K562 (cell line): ENCODE results near the gene DDR1. TPM values are rescaled to one million over a fixed set of nuclear protein-coding genes. Genes with fewer than 3 reads are reported as not detected.
A peak's percentile ranks its signal among the peaks of the same experiment; 100 is the strongest.

Experiments used
- ATAC-seq: fragments of 200-7000 bp; cut with Tn5 transposase; 3 replicates; pipeline ENCODE4 v1.9.1; 2020; ENCODE audit warnings: moderate library complexity
- BruUV-seq: library from RNA; stranded (reverse); fragments of 400-500 nt; replicated peaks from 2 replicates; lab custom pipeline; 2021; lab: Mats Ljungman, UMichigan
- CTCF ChIA-PET: fragments of 300-600 bp; formaldehyde crosslinking; extraction: SDS; loops from one replicate; lab custom pipeline; 2021; ENCODE audit warnings: low intra/inter-chr PET ratio; lab: Yijun Ruan, JAX
- POLR2A ChIA-PET: fragments of 300-600, 350-650 bp; sonication (Branson Sonifier 250); formaldehyde crosslinking; extraction: SDS; loops from one replicate; lab custom pipeline; 2021; ENCODE audit warnings: antibody characterized with exemption, inconsistent platforms; lab: Yijun Ruan, JAX
- DNase-seq, 4 experiments: peaks; one replicate each; pipeline versions ENCODE4 v3.0.0 to v3.0.0-alpha.2; 2011 to 2018; ENCODE audit warnings: low spot score in 3 of 4, mixed read lengths in 3 of 4; ENCODE audit errors: extremely low read depth in 1 of 4
- FAIRE-seq: peaks from 2 replicates; lab custom pipeline; 2011; peaks lifted over from hg19 to GRCh38; lab: Jason Lieb, UNC
- H2AFZ ChIP-seq: 2 replicates; pipeline ENCODE4 v1.6.0; 2011; ENCODE audit warnings: low read depth, low read length, control low read depth, inconsistent platforms
- H3K27ac ChIP-seq: fragments of 200-600 bp; 3 replicates; pipeline ENCODE4 v1.8.0; 2011; ENCODE audit warnings: low read depth, mild to moderate bottlenecking, control low read depth, inconsistent platforms, low read length, moderate library complexity, mixed read lengths; ENCODE audit errors: extremely low read depth
- H3K27me3 ChIP-seq, 2 experiments: fragments of 300-600 bp in 1 of 2; 2 replicates in 1 of 2; 3 replicates in 1 of 2; pipeline versions ENCODE4 v1.6.0 to v1.8.0; 2011; ENCODE audit warnings: inconsistent platforms in 2 of 2, low read length in 2 of 2, mild to moderate bottlenecking in 1 of 2, mixed read lengths in 1 of 2, moderate library complexity in 1 of 2; ENCODE audit not compliant: control insufficient read depth in 2 of 2, insufficient read depth in 2 of 2
- H3K36me3 ChIP-seq: fragments of 300-600 bp; 3 replicates; pipeline ENCODE4 v1.8.0; 2011; ENCODE audit warnings: mild to moderate bottlenecking, low read length, inconsistent platforms; ENCODE audit not compliant: control insufficient read depth, insufficient read depth
- H3K4me1 ChIP-seq, 2 experiments: fragments of 200-600 bp in 1 of 2; replicated peaks in 1 of 2; 2 replicates in 1 of 2; 3 replicates in 1 of 2; pipeline versions ENCODE4 v1.5.1 to v1.8.0; 2011; ENCODE audit warnings: inconsistent platforms in 2 of 2, low read length in 2 of 2, mild to moderate bottlenecking in 1 of 2, mixed read lengths in 1 of 2, moderate library complexity in 1 of 2; ENCODE audit not compliant: control insufficient read depth in 2 of 2, insufficient read depth in 2 of 2
- H3K4me2 ChIP-seq: 2 replicates; pipeline ENCODE4 v1.6.1; 2011; ENCODE audit warnings: low read length, control low read depth, inconsistent platforms, mixed read lengths; ENCODE audit not compliant: insufficient read depth
- H3K4me3 ChIP-seq: fragments of 200-600 bp; sonication (generic), shearing (Covaris generic); 2 replicates; pipeline ENCODE4 v1.5.1; 2016; ENCODE audit warnings: control low read depth, inconsistent platforms
- H3K79me2 ChIP-seq: fragments of 200-600 bp; 3 replicates; pipeline ENCODE4 v1.8.0; 2011; ENCODE audit warnings: low read length, inconsistent platforms; ENCODE audit not compliant: control insufficient read depth, insufficient read depth
- H3K9ac ChIP-seq, 2 experiments: 2 replicates each; pipeline versions ENCODE4 v1.6.0 to v1.6.1; 2011; ENCODE audit warnings: low read depth in 2 of 2, low read length in 2 of 2, control low read depth in 1 of 2, inconsistent platforms in 1 of 2, mild to moderate bottlenecking in 1 of 2, mixed read lengths in 1 of 2; ENCODE audit not compliant: insufficient read depth in 1 of 2
- H3K9me1 ChIP-seq: one replicate; pipeline ENCODE4 v1.6.0; 2011; ENCODE audit warnings: inconsistent platforms, mild to moderate bottlenecking, low read length, moderate library complexity; ENCODE audit not compliant: control insufficient read depth, insufficient read depth
- H3K9me3 ChIP-seq: replicated peaks from 2 replicates; pipeline ENCODE4 v1.5.1; 2011; ENCODE audit warnings: low read depth, low read length, inconsistent platforms; ENCODE audit not compliant: control insufficient read depth, insufficient read depth
- H4K20me1 ChIP-seq: replicated peaks from 2 replicates; pipeline ENCODE4 v1.6.1; 2011; ENCODE audit warnings: low read length, inconsistent platforms, mixed read lengths; ENCODE audit not compliant: control insufficient read depth, insufficient read depth
- C11orf30 ChIP-seq: fragments of 450-650 bp; IDR thresholded peaks from 2 replicates; pipeline ENCODE4 v1.6.1; 2016; ENCODE audit warnings: low read depth, mild to moderate bottlenecking
- CBFB ChIP-seq: sonication (generic); formaldehyde crosslinking; IDR thresholded peaks from 2 replicates; pipeline ENCODE4 v1.4.0; 2020; ENCODE audit warnings: mild to moderate bottlenecking, missing genetic modification reagents
- MTA1 ChIP-seq: fragments of 450-650 bp; IDR thresholded peaks from 2 replicates; pipeline ENCODE4 v1.6.1; 2017; ENCODE audit warnings: borderline replicate concordance
- PML ChIP-seq: IDR thresholded peaks from 2 replicates; pipeline ENCODE4 v1.6.1; 2012; ENCODE audit warnings: low read length, inconsistent platforms
- RAD51 ChIP-seq: fragments of 450-650 bp; IDR thresholded peaks from 2 replicates; pipeline ENCODE4 v1.7.1; 2016; ENCODE audit warnings: low read depth, mild to moderate bottlenecking, borderline replicate concordance
- SMC3 ChIP-seq: conservative IDR thresholded peaks from 2 replicates; pipeline ENCODE4 v1.6.1; 2011; ENCODE audit warnings: low read depth, low read length, improper control_type of control experiment; ENCODE audit not compliant: insufficient read depth
- STAT5B ChIP-seq: fragments of 250-450 bp; sonication (Bioruptor Pico); IDR thresholded peaks from 2 replicates; pipeline ENCODE4 v1.8.0; 2021; ENCODE audit warnings: mild to moderate bottlenecking, inconsistent platforms
- ZNF324 ChIP-seq: fragments of 250-450 bp; sonication (Bioruptor Pico); IDR thresholded peaks from 2 replicates; pipeline ENCODE4 v1.4.0; 2020; ENCODE audit warnings: mild to moderate bottlenecking
- ZNF75A ChIP-seq: fragments of 450-650 bp; formaldehyde crosslinking; IDR thresholded peaks from 2 replicates; pipeline ENCODE4 v1.4.0; 2020; ENCODE audit warnings: mild to moderate bottlenecking
- WGBS: fragments of 100-300 bp; shearing (Covaris generic); methylation state at CpG from one replicate; pipeline ENCODE4 v1.1.6; 2016; ENCODE audit warnings: low coverage, mixed read lengths; ENCODE audit not compliant: insufficient coverage; ENCODE audit errors: missing lambda C conversion rate; 5-methylcytosine and 5-hydroxymethylcytosine counted together
- in situ Hi-C: fragments of 300-500 bp; cut with MboI; formaldehyde crosslinking; loops from 4 replicates; pipeline ENCODE4 v1.15.0; 2018; ENCODE audit warnings: inconsistent platforms, mixed read lengths
- intact Hi-C: fragments of 100-400 bp; cut with micrococcal nuclease; formaldehyde crosslinking; loops from 2 replicates; pipeline ENCODE4 v1.14.2; 2022
- polyA plus RNA-seq, 8 experiments: library from polyadenylated mRNA; depleted of rRNA in 4 of 8; stranded (reverse) in 5 of 8; unstranded in 3 of 8; fragments of >200 nt; fragmentation: Nextera tagmentation in 2 of 8; fragmentation: Illumina TruSeq in 1 of 8; extraction: Ambion mirVana in 2 of 8; extraction: Trizol in 1 of 8; gene quantifications; 2 replicates each; pipeline versions ENCODE4 v1.2.1 to v1.2.3, GENCODE V29; 2011 to 2014; ENCODE audit warnings: inconsistent platforms in 1 of 8, missing spikeins in 1 of 8
- total RNA-seq, 7 experiments: library from RNA; depleted of rRNA in 6 of 7; stranded (reverse); fragments of >200 nt in 6 of 7; fragmentation: Illumina TruSeq in 2 of 7; extraction: Trizol in 2 of 7; gene quantifications; 2 replicates each; pipeline versions ENCODE4 v1.2.1 to v1.2.3, GENCODE V29; 2011 to 2021; ENCODE audit warnings: low replicate concordance in 1 of 7
- TF ChIP-seq, protein P1 (sequence below): fragments of 200-800 bp; sonication (Bioruptor generic); IDR thresholded peaks from 2 replicates; pipeline ENCODE4 v1.6.1; 2017; ENCODE audit warnings: missing genetic modification characterization, missing compliant biosample characterization
- TF ChIP-seq, protein P2 (sequence below): fragments of 250-450 bp; sonication (Bioruptor Pico); IDR thresholded peaks from 2 replicates; pipeline ENCODE4 v1.8.0; 2021; ENCODE audit warnings: borderline replicate concordance, mild to moderate bottlenecking, moderate library complexity; ENCODE audit not compliant: poor library complexity, severe bottlenecking
- TF ChIP-seq, protein P3 (sequence below): fragments of 450-650 bp; formaldehyde crosslinking; IDR thresholded peaks from 2 replicates; pipeline ENCODE4 v1.4.0; 2020; ENCODE audit warnings: mild to moderate bottlenecking
- TF ChIP-seq, protein P4 (sequence below): fragments of 150-350 bp; conservative IDR thresholded peaks from 2 replicates; pipeline ENCODE4 v1.6.1; 2014; ENCODE audit warnings: low read length

The DDR1 gene
- total and polyA plus RNA-seq, 9 of the 15 experiments (the other 6 are each of a cell fraction or from before 2014, with no cell fraction given): 1.4 to 44.6 (median 12.2) TPM

DNA sequence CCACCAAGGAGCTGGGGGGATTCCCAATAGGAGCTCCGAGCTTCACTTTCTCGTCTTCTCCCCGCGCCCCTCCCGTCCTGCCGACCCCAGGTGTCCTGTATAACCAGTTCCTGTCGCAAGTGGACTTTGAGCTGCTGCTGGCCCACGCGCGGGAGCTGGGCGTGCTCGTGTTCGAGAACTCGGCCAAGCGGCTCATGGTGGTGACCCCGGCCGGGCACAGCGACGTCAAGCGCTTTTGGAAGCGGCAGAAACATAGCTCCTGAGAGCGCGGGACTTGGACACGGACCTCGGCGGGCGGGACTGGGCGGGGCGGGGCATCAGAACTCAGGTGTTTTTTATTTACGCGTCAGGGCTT is 29.4 kb downstream of the DDR1 start (continued):
- TF ChIP-seq, protein P1, sequence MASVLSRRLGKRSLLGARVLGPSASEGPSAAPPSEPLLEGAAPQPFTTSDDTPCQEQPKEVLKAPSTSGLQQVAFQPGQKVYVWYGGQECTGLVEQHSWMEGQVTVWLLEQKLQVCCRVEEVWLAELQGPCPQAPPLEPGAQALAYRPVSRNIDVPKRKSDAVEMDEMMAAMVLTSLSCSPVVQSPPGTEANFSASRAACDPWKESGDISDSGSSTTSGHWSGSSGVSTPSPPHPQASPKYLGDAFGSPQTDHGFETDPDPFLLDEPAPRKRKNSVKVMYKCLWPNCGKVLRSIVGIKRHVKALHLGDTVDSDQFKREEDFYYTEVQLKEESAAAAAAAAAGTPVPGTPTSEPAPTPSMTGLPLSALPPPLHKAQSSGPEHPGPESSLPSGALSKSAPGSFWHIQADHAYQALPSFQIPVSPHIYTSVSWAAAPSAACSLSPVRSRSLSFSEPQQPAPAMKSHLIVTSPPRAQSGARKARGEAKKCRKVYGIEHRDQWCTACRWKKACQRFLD (CRISPR knock-in tag): 0 out of 2 replicates have a peak, but pooled peaks have one; percentile 25
- no peak for TF ChIP-seq MTA1

DNA sequence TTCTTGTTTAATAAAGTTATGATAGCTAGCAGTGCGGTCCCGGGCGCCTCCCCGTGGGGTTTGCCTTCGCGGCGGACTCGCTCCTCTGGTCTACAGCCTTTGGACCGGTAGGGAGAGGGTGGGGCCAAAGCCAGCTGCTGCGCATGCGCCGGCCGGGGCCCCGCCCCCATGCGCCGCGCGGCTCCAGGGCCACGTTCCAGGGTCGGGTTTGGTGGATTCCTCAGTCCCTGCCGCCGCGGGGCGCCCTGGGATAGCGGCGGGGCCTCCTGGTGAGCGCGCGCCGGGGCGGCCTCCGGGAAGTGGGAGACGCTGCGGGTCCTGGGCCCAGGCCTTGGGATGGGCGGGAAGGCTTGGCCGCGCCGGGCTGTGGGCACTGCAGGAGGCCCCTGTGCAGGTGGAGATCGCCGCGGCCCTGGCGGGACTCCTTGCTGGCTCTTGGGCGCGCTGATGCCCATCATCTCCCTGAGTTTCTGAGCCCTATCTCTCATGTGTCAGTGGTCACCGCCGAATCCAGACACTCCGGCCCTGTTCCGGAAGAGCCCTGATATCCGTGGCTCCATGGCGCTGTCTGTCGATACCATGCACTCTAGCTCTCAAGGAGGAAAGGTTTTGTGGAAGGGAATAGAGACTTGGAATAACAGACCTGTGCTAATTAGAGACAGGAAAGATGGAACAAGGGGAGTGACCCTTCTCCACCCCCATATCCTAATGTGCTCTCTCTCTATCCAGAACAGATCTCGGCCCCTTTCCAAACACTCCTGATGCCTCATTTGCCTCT is 29.9 kb downstream of the DDR1 start, which contains the start of gene VARS2:
TSS of gene VARS2 (plus strand) at position 163 of the 778 bp plus-strand sequence. CDS start at position 762, 599 bp downstream.
- intact Hi-C loops: loop anchor here (1.0 to 2.0 kb wide), 3 partner anchors 37 to 129 kb away; no protein-coding TSS in a partner anchor
- no peak for FAIRE-seq
- H3K36me3 ChIP-seq: peaks cover 78% of the 10 kb centered on the region
- TF ChIP-seq, protein P2, sequence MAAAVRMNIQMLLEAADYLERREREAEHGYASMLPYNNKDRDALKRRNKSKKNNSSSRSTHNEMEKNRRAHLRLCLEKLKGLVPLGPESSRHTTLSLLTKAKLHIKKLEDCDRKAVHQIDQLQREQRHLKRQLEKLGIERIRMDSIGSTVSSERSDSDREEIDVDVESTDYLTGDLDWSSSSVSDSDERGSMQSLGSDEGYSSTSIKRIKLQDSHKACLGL (CRISPR knock-in tag): no peak
- TF ChIP-seq SMC3 (peak; percentile 54), ZNF324 (CRISPR knock-in tag) (0 out of 2 replicates have a peak, but pooled peaks have one; percentile 11), STAT5B (CRISPR knock-in tag) (no peak), CBFB (no peak; the same call in 1 of the 2 replicates), PML (peak; percentile 54; the same call in 1 of the 2 replicates), RAD51 (no peak), C11orf30 (no peak), ZNF75A (CRISPR knock-in tag) (peak; percentile 58; the same call in 1 of the 2 replicates)
- TF ChIP-seq, protein P3, sequence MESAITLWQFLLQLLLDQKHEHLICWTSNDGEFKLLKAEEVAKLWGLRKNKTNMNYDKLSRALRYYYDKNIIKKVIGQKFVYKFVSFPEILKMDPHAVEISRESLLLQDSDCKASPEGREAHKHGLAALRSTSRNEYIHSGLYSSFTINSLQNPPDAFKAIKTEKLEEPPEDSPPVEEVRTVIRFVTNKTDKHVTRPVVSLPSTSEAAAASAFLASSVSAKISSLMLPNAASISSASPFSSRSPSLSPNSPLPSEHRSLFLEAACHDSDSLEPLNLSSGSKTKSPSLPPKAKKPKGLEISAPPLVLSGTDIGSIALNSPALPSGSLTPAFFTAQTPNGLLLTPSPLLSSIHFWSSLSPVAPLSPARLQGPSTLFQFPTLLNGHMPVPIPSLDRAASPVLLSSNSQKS (CRISPR knock-in tag): peak; percentile 78; the same call in 1 of the 2 replicates
- TF ChIP-seq, protein P4, sequence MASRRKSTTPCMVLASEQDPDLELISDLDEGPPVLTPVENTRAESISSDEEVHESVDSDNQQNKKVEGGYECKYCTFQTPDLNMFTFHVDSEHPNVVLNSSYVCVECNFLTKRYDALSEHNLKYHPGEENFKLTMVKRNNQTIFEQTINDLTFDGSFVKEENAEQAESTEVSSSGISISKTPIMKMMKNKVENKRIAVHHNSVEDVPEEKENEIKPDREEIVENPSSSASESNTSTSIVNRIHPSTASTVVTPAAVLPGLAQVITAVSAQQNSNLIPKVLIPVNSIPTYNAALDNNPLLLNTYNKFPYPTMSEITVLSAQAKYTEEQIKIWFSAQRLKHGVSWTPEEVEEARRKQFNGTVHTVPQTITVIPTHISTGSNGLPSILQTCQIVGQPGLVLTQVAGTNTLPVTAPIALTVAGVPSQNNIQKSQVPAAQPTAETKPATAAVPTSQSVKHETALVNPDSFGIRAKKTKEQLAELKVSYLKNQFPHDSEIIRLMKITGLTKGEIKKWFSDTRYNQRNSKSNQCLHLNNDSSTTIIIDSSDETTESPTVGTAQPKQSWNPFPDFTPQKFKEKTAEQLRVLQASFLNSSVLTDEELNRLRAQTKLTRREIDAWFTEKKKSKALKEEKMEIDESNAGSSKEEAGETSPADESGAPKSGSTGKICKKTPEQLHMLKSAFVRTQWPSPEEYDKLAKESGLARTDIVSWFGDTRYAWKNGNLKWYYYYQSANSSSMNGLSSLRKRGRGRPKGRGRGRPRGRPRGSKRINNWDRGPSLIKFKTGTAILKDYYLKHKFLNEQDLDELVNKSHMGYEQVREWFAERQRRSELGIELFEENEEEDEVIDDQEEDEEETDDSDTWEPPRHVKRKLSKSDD: no peak

More for the DNA sequence above, 29.9 kb downstream of the DDR1 start, which contains the start of gene VARS2:
- H3K4me1 ChIP-seq: peaks cover 16 to 28% of the 10 kb centered on the region in 2 experiments
- CTCF ChIA-PET: interaction anchor here (0.7 to 3.7 kb wide), 14 partner anchors 85 to 434 kb away, joined by 3 to 34 read pairs (median 6); no protein-coding TSS in a partner anchor
- H3K9ac ChIP-seq: peak within 1 kb of the TSS; percentile 91 to 92
- H3K9me3 ChIP-seq: no peaks in the 10 kb centered on the region
- H3K27ac ChIP-seq: peak within 1 kb of the TSS; percentile 89
- peak within 1 kb of the TSS; percentile 99 for H3K4me2 ChIP-seq
- BruUV-seq: TSS peak; percentile 63
- ATAC-seq (peak; percentile 96), DNase-seq (peak; percentile 96 to 100 (median 99))
- H3K27me3 ChIP-seq: no peaks in the 10 kb centered on the region
- peaks cover 9% of the 10 kb centered on the region for H3K79me2 ChIP-seq
- POLR2A ChIA-PET: interaction anchor here (0.6 to 3.5 kb wide), 22 partner anchors 10 to 616 kb away, joined by 3 to 11 read pairs (median 3); no protein-coding TSS in a partner anchor
- no peaks in the 10 kb centered on the region for H4K20me1 ChIP-seq
- H3K4me3 ChIP-seq: peak within 1 kb of the TSS; percentile 55
- no peaks in the 10 kb centered on the region for H3K9me1 ChIP-seq
- WGBS: 1% methylated on average over 45 of the region's 52 CpGs
- H2AFZ ChIP-seq: peak within 1 kb of the TSS; percentile 86
- in situ Hi-C loops: loop anchor here (10.0 kb wide), 1 partner anchor 461 kb away; no protein-coding TSS in a partner anchor
